Esophagus squamous epithelium (tissue), 5 donors: ENCODE measurements around the gene ZSCAN26. TPM values are rescaled to one million over a fixed set of nuclear protein-coding genes. Genes with fewer than 3 reads are reported as not detected.
"Not testable (repeated sequence)": the region's sequence is repeated elsewhere in the genome, so short reads cannot be mapped to it uniquely, and the experiment has no call there.

Experiments used
- DNase-seq: peaks from one replicate; lab custom pipeline; 2025; lab: John Stamatoyannopoulos, UW
- H3K27ac ChIP-seq, 4 donors: fragments of 200-600 bp; sonication (generic); one replicate each; pipeline ENCODE4 v1.5.1; 2016 to 2019; ENCODE audit warnings: mild to moderate bottlenecking in 1 of 4
- H3K27me3 ChIP-seq, 4 donors: fragments of 200-600 bp; sonication (generic); 1 replicate in 3 of 4; 2 replicates in 1 of 4; pipeline versions ENCODE4 v1.5.1 to v1.6.0; 2017 to 2021; ENCODE audit warnings: antibody characterized with exemption in 1 of 4
- H3K36me3 ChIP-seq, 3 donors: fragments of 200-600 bp; sonication (generic); one replicate each; pipeline ENCODE4 v1.5.1; 2016 to 2019
- H3K4me1 ChIP-seq, 3 donors: fragments of 200-600 bp; sonication (generic); one replicate each; pipeline ENCODE4 v1.5.1; 2017 to 2019
- H3K4me3 ChIP-seq, 4 donors: fragments of 200-600 bp; sonication (generic); 1 replicate in 3 of 4; 2 replicates in 1 of 4; pipeline ENCODE4 v1.5.1; 2016 to 2019; ENCODE audit warnings: mild to moderate bottlenecking in 2 of 4, moderate library complexity in 1 of 4
- H3K9me3 ChIP-seq, 3 donors: fragments of 200-600 bp; sonication (generic); one replicate each; pipeline ENCODE4 v1.5.1; 2016 to 2019
- CTCF ChIP-seq, 6 experiments: fragments of 450-650 bp in 4 of 6; fragments of 200-600 bp in 2 of 6; sonication (generic) in 2 of 6; IDR thresholded peaks; one replicate each; pipeline ENCODE4 v1.5.1; 2016 to 2019; ENCODE audit warnings: antibody characterized with exemption in 6 of 6, mild to moderate bottlenecking in 4 of 6, moderate library complexity in 4 of 6
- POLR2A ChIP-seq, 4 donors: fragments of 450-650 bp; IDR thresholded peaks; one replicate each; pipeline ENCODE4 v1.6.1; 2017; ENCODE audit warnings: antibody characterized with exemption in 4 of 4, mild to moderate bottlenecking in 4 of 4, moderate library complexity in 3 of 4
- WGBS, 2 donors: methylation state at CpG; one replicate each; pipeline ENCODE4 v1.1.5; 2018; 5-methylcytosine and 5-hydroxymethylcytosine counted together
- intact Hi-C: fragments of 100-400 bp; cut with DNase I; formaldehyde crosslinking; loops from one replicate; pipeline ENCODE4 v1.15.0; 2022
- total RNA-seq, 4 donors: library from RNA; depleted of rRNA; stranded (reverse); fragments of >200 nt; gene quantifications; one replicate each; pipeline ENCODE4 v1.1.0, GENCODE V29; 2016
- donor health status: DM: yes; HTN: yes; CAD: no.

Gene ZSCAN26
- total RNA-seq, 4 donors from 2014 or later, result 2.1 to 17.0 (median 3.4) TPM

DNA sequence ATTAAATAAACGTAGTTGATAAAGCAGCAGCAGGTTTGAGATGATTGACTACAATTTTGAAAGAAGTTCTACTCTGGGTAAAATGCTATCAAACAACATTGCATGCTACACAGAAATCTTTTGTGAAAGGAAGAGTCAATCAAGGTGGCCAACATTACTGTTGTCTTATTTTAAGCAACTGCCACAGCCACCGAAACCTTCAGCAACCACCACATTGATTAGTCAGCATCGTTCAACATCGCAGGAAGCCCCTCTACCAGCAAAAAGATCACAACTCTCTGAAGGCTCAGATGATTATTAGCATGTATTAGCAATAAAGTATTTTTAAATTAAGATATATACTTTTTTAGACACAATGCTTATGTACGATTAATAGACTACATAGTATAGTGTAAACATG is 28.4 kb downstream of the ZSCAN26 start:
- 84 to 85% methylated on average over 5 of the region's 5 CpGs for WGBS, 2 donors
- intact Hi-C loops, result no loop called here
- TF ChIP-seq POLR2A (IDR thresholded peaks at IDR 0.05) (no peak), CTCF (IDR thresholded peaks at IDR 0.05) (no peak)
- Histone ChIP-seq H3K36me3 (peaks cover 0 to 32% (median 0%) of the 10 kb centered on the region in 3 donors), H3K27ac (no peak overlapping the region), H3K27me3 (no peaks in the 10 kb centered on the region), H3K9me3 (no peaks in the 10 kb centered on the region), H3K4me3 (no peak overlapping the region), H3K4me1 (no peaks in the 10 kb centered on the region)
- DNase-seq, result no peak

GRCh38 chr6:28296520-28297060 is 29.6 kb downstream of the ZSCAN26 start:
- Histone ChIP-seq H3K27ac (no peak overlapping the region), H3K27me3 (no peaks in the 10 kb centered on the region), H3K36me3 (peaks cover 0 to 44% (median 0%) of the 10 kb centered on the region in 3 donors), H3K9me3 (no peaks in the 10 kb centered on the region), H3K4me3 (no peak overlapping the region), H3K4me1 (no peaks in the 10 kb centered on the region)
- WGBS, 2 donors, result 79 to 85% methylated on average over 6 to 7 of the region's 7 CpGs
- TF ChIP-seq CTCF (IDR thresholded peaks at IDR 0.05), result no peak
- TF ChIP-seq POLR2A (IDR thresholded peaks at IDR 0.05), result no peak
- no peak for DNase-seq
- intact Hi-C loops, result no loop called here

- Histone ChIP-seq H3K27ac (no peak overlapping the region), H3K4me1 (no peaks in the 10 kb centered on the region), H3K36me3 (peaks cover 0 to 25% (median 0%) of the 10 kb centered on the region in 3 donors), H3K27me3 (no peaks in the 10 kb centered on the region), H3K9me3 (peaks cover 0 to 9% (median 0%) of the 10 kb centered on the region in 3 donors), H3K4me3 (no peak overlapping the region)
- no peak for DNase-seq
- 69 to 80% methylated on average over 3 of the region's 3 CpGs for WGBS, 2 donors
- TF ChIP-seq CTCF (IDR thresholded peaks at IDR 0.05) (no peak), POLR2A (IDR thresholded peaks at IDR 0.05) (no peak)
- intact Hi-C loops, result no loop called here
These were observed 36.6 kb downstream of the ZSCAN26 start for GRCh38 chr6:28303570-28303969.

DNA sequence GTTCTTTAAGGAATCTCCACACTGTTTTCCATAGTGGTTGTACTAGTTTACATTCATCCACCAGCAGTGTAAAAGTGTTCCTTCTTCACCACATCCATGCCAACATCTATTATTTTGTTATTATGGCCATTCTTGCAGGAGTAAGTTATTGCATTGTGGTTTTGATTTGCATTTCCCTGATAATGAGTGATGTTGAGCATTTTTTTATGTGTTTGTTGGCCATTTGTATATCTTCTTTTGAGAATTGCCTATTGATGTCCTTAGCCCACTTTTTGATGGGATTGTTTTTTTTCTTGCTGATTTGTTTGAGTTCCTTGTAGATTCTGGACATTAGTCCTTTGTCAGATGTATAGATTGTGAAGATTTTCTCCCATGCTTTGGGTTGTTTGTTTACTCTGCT is 39.4 kb downstream of the ZSCAN26 start:
- H3K36me3 ChIP-seq, DNase-seq, H3K27ac ChIP-seq, H3K27me3 ChIP-seq, H3K4me1 ChIP-seq, intact Hi-C loops, H3K4me3 ChIP-seq: not testable (repeated sequence)
- peaks cover 0 to 11% (median 7%) of the 10 kb centered on the region in 3 donors for H3K9me3 ChIP-seq

DNA sequence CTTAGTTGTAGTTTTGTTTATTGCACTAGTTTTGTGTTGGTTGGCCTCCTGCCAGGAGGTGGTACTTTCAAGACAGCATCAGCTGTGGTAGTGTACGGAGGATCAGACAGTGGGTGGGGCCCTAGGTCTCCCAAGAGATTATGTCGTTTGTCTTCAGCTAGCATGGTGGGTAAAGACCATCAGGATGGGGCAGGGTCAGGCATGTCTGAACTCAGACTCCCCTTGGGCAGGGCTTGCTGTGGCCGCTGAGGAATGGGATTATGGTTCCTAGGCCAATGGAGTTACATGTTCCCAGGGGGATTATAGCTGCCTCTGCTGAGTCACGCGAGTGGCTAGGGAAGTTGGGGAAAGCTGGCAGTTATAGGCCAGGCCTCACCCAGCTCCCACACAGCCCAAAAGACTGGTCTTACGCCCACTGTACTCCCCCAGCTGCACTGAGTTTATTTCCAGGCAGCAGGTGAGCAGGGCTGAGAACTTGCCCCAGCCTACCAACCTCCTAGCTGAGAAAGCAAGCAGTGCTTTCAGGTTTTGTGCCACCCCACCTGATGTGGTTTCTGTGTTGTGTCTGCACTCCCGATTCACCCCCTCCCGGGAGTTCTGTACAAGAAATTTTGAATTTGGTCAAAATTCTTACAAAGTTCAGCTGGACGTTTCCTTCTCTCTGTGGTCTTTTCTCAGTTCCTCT is 44.3 kb downstream of the ZSCAN26 start:
- no peak for TF ChIP-seq POLR2A (IDR thresholded peaks at IDR 0.05)
- TF ChIP-seq CTCF (IDR thresholded peaks at IDR 0.05), result no peak

More for the DNA sequence above, 44.3 kb downstream of the ZSCAN26 start:
- H3K27me3 ChIP-seq, result no peaks in the 10 kb centered on the region
- 61 to 81% methylated on average over 5 to 6 of the region's 9 CpGs for WGBS, 2 donors
- no peak overlapping the region for H3K27ac ChIP-seq
- H3K36me3 ChIP-seq, result peaks cover 0 to 4% (median 0%) of the 10 kb centered on the region in 3 donors
- H3K4me1 ChIP-seq, result no peaks in the 10 kb centered on the region
- intact Hi-C loops, result no loop called here
- DNase-seq, result no peak
- H3K4me3 ChIP-seq, result no peak overlapping the region
- peaks cover 0 to 13% (median 8%) of the 10 kb centered on the region in 3 donors for H3K9me3 ChIP-seq
